NCI-H1694 treated with DMSO at 0.1 percent for 48 hours (cell line): ENCODE measurements around the gene CREBBP.
A peak's percentile ranks its signal among the peaks of the same experiment; 100 is the strongest.
"Not testable (repeated sequence)": the region's sequence is repeated elsewhere in the genome, so short reads cannot be mapped to it uniquely, and the experiment has no call there.

Source experiments
- DNase-seq: peaks from one replicate; lab custom pipeline; 2025; lab: John Stamatoyannopoulos, UW

CREBBP gene

GRCh38 chr16:3880623-3881498 lies at the start of gene CREBBP:
CREBBP (minus strand) TSS chr16:3880713; CDS start chr16:3879916, 797 bp downstream.
- DNase-seq = peak; percentile 72

GRCh38 chr16:3927147-3927546 lies 46.6 kb upstream of the CREBBP start:
- DNase-seq = not testable (repeated sequence)

DNA sequence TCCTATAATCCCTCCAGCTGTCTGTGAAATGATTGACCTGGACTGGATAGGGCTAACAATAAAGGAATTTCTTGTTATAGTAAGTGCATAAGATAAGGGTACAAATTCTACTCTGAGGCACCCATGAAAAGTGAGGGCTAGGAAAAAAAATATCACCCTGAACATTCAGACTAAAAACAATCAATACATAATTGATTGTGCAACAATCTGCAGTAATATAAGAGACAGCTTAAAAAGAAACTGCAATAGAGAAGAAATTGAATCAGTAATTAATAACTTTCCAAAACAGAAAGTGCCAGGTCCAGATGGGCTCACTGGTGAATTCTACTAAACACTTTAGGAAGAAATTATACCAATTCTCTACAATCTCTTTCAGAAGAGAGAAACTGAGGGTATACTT lies 44.2 kb upstream of the CREBBP start:
- no peak for DNase-seq

- DNase-seq = no peak
These were observed 41.7 kb upstream of the CREBBP start for GRCh38 chr16:3922241-3922640.

DNA sequence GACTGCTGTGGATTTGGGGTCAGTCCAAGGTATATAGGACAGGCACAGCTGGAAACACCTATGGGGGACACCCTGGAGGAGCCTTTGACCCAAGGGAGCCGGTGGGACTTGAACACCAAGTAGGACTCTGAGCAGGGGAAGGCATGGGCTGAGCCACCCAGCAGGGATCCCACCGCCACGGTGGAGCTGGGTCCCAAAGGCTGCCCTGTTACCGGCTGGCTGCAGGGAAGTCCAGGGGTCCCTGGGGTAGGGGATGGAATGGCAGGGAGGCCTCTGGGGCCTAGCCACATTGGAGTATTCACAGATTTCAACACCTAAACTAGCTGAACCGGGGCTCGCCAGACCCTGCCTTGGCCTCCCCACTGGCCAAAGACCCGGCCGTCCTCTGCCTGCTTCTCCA lies 39.7 kb upstream of the CREBBP start:
- DNase-seq = no peak

GRCh38 chr16:3919413-3919812 lies 38.9 kb upstream of the CREBBP start:
- DNase-seq = no peak

DNA sequence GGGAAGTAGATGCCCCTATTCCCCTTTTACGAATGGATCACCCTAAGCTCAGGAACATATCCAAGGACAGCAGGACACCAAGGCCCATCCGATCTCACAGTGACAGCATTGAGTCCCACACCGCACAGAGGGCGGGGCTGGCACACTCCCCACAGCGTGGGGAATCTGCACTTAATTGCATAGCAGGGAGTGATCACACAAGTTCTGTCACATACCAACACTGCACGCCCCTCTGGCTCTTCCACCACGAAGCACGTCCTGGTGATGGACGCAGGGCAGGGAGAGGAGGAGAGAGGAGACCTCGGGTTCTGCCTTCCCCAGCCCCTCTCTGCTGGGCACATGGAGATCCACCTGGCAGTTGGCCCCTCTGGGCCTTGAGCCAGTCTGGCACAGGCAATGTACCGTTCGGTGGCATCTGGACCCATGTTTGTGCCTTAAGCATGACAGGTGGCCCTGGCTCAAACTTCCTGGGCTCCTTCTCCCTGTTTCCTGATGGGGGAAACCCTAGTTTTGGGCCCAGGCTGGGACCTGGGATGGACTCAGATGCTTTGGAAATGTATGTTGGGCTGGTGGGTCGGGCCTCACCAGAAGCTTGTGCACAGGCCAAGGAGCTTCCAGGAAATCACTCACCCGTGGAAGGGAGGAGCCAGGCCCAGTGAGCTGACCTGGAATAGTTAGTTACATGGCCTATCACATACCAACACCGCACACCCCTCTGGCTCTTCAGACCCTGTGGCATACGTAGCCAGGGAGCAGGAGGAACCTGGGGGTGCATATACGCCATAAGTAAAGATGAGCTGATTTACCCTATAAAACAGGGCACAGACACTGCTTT lies 35.1 kb upstream of the CREBBP start:
- no peak for DNase-seq

- DNase-seq = no peak
These were observed 32.4 kb upstream of the CREBBP start for GRCh38 chr16:3912897-3913296.

- DNase-seq = no peak
These were observed 31.9 kb upstream of the CREBBP start for GRCh38 chr16:3912373-3912772.

DNA sequence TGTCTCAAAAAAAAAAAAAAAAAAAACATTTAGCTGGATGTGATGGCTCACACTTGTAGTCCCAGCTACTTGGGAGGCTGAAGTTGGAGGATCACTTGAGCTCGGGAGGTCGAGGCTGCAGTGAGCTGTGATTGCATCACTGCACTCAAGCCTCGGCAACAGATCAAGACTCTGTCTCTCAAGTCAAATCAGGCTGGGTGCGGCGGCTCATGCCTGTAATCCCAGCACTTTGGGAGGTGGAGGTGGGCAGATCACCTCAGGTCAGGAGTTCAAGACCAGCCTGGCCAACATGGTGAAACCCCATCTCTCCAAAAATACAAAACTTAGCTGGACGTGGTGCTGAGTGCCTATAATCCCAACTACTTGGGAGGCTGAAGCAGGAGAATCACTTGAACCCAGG lies 31.2 kb upstream of the CREBBP start:
- not testable (repeated sequence) for DNase-seq

DNA sequence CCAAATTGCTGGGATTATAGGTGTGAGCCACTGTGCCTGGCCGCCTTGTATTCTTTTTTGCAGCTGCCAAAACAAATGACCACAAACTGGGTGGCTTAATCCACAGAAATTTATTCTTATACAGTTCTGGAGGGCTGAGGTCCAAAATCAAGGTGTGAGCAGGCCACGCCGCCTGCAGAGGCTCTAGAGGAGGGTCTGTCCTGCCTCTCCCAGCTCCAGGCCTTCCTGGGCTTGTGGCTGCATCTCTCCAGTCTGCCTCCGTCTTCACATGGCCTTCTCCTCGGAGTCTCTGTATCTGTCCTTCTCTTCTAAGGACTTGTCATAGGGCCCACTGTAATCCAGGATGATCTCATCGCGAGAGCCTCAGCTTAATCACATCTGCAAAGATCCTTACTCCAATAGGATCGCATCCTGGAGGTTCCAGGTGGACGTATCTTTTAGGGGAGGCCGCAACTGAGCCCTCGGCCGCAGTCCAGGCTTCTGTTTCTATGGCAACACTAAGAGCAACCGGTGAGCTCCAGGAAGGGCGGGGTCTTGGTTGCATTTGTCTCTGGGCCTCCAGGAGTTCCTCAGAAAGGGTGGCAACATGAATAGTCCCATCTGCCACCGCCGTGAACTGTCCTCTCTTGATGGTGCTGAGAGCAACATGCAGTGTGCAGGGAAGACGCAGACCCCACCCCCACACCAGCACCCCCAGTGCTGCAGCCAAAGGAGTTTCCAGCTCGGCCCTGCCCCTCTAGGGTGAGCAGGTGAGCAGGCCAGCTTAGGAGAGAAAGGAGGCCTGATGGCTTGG lies 29.5 kb upstream of the CREBBP start:
- no peak for DNase-seq

- DNase-seq = no peak
These were observed 28.5 kb upstream of the CREBBP start for GRCh38 chr16:3908951-3909437.

DNA sequence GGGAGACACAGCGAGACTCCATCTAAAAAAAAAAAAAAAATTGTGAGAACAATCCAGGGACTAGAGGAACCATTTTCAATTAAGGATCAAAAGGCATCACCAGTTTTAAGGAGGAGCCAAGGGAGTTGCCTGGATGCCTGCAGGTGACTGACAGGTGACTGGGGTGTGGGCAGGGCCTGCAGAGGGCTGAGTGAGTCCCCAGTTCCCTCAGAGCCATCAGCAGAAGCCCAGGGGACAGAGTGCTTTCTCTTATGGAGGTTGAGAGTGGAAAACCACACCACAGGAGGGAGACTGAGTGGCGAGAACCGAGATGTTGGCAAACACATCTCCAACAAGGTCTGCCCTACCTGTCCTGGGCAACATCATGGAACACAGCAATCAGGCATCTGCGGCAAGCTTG lies 27.1 kb upstream of the CREBBP start:
- no peak for DNase-seq

DNA sequence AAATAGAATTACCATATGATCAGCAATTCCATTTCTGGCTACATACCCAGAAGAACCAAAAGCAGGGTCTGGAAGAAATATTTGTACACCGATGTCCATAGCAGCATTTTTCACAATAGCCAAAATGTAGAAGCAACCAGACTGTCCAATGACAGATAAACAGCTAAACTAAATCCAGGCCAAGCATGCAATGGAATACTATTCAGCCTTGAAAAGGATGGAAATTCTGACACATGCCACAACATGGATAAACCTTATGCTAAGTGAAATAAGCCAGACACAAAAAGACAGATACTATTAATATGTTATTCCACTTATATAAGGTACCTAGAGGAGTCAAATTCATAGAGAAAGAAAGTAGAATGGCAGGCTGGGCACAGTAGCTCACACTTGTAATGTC lies 25.9 kb upstream of the CREBBP start:
- no peak for DNase-seq

DNA sequence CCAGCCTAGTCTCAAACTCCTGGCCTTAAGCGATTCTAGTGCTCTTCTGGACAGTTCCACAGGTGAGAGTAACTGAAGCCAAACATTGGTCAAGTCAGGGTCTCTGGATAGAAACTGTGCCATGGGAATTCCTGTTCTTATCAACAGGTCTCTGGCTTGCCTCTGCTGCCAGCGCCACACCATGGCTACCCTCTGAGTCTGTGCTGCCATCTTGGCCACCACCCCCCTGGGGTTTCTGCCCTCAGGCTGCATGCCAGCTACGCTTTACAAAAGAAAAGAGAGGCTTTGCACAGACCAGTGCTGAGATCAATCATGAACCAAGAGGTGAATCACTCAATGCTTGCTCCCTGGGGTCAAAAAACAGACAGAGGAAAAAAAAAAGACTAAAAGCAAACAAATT lies 24.4 kb upstream of the CREBBP start:
- DNase-seq = no peak

DNA sequence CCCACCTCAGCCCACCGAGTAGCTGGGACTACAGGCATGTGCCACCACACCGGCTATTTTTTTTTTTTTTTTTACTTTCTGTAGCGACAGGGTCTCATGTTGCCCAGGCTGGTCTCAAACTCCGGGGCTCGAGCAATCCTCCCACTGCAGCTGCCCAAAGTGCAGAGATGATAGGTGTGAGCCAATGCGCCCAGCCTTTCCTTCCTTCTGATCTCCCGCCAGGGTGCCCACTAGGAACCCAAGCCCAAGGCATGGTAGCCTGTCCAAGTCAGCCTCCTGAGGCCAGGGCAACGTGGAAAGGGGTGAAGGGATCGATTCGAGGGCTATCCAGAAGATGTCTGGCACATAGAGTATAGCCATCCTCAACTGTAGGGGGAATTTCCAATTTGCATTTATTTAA lies 9.6 kb upstream of the CREBBP start:
- DNase-seq = no peak

- no peak for DNase-seq
These were observed 8.5 kb upstream of the CREBBP start for GRCh38 chr16:3889059-3889458.

DNA sequence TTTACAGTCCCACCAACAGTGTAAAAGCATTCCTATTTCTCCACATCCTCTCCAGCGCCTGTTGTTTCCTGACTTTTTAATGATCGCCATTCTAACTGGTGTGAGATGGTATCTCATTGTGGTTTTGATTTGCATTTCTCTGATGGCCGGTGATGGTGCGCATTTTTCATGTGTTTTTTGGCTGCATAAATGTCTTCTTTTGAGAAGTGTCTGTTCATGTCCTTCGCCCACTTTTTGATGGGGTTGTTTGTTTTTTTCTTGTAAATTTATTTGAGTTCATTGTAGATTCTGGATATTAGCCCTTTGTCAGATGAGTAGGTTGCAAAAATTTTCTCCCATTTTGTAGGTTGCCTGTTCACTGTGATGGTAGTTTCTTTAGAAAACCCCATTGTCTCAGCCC lies 5.5 kb upstream of the CREBBP start:
- DNase-seq = not testable (repeated sequence)

DNA sequence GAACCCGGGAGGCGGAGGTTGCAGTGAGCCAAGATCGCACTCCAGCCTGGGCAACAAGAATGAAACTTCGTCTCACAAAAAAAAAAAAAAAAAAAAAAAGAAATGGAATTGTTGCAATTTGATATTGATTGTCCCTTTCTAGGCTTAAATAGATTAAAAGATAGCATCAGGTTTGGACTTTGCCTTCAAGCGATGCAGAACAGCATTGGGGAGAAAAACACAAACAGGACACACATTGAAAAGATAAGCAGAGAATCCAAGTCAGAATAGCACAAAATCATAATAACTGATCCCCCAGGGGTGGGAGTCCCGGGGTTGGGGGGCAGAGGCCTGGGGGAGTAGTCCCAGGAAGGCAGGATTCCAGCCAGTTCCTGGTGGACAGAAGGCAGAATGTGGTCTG lies 3.9 kb upstream of the CREBBP start:
- DNase-seq = no peak

- DNase-seq = no peak
These were observed 2.0 kb upstream of the CREBBP start for GRCh38 chr16:3882531-3882930.

DNA sequence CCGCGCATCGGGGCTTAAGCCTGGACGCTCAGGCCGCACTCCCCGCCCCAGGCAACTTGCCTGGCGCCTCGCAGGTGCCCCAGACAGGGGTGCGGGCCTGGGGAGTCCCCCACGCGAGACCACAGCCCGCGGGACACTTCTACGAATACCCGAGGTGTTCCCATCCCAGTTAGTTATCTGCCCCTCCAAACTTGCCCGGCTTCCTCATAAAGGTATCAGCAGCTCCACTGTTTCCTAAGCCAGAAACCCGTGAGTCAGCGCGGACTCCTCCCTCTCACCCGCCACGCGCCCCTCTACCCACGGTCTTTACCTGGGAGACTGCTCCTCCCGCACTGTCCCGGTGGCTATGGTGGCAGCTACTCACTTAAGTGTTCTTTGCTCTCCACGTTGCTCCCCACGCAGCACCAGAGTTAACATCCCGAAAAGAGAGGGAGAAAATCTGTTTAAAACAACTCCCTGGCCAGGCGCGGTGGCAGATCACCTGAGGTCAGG lies 1.0 kb upstream of the CREBBP start:
- DNase-seq = no peak
